Ovary (tissue), 3 donors: ENCODE data around the gene C1orf87.

Source experiments
- CTCF ChIP-seq, 3 donors: fragments of 450-650 bp in 2 of 3; fragments of 200-600 bp in 1 of 3; IDR thresholded peaks; one replicate each; pipeline versions ENCODE4 v1.5.1 to v1.8.0; 2016 to 2022; ENCODE audit warnings: antibody characterized with exemption in 3 of 3, mild to moderate bottlenecking in 1 of 3
- EP300 ChIP-seq: sonication (generic); formaldehyde crosslinking; IDR thresholded peaks from one replicate; pipeline ENCODE4 v1.6.1; 2017; ENCODE audit warnings: antibody characterized with exemption
- POLR2A ChIP-seq: fragments of 450-650 bp; IDR thresholded peaks from one replicate; pipeline ENCODE4 v1.6.1; 2017; ENCODE audit warnings: antibody characterized with exemption, mild to moderate bottlenecking, moderate library complexity
- donor health status: DM: no; HTN: no; CAD: no.

GRCh38 chr1:60052601-60053000 is 21.0 kb downstream of the C1orf87 start:
- no peak for TF ChIP-seq CTCF (IDR thresholded peaks at IDR 0.05)
- TF ChIP-seq POLR2A, result no peak
- TF ChIP-seq EP300, result no peak
